ENCODE results near the gene DNAJB9.
A peak's percentile ranks its signal among the peaks of the same experiment; 100 is the strongest.

The DNAJB9 gene

DNA sequence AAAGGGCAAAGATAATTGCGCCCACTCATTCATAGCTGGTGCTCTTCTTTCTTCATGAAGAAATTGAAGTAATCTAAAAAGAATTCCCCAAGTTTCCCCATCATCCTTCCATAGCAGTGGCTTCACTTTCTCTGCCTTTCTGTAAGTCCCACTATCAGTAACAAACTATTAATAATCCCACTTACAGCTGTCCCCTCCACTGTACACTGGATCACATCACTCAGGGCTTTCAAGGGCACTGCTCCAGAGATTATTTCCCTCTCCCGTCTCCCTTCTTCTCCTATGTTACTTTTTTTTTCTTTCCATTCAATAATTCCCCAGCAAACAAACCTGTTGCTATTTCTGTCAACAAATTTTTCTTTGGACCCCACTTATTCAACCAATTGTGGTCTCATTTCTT is 16.2 kb downstream of the DNAJB9 start:
- Histone ChIP-seq H3K4me1 (ENCODE audit: control insufficient read depth, insufficient read depth, low read length) (no peaks in the 10 kb centered on the region), H3K9me3 (ENCODE audit: control insufficient read depth, insufficient read depth, low read depth, low read length) (no peaks in the 10 kb centered on the region), H3K27ac (ENCODE audit: extremely low read depth, low read depth, low read length) (no peak overlapping the region), H3K4me3 (ENCODE audit: low read depth, low read length) (no peak overlapping the region), H3K36me3 (ENCODE audit: control insufficient read depth in 2 of 2, insufficient read depth in 1 of 2, low read length in 2 of 2) (no peaks in the 10 kb centered on the region)
- ChIA-PET CTCF (interaction anchor here (0.7 to 1.3 kb wide), 2 partner anchors 89 to 739 kb away, joined by 3 to 6 read pairs; no protein-coding TSS in a partner anchor), POLR2A (no interaction called here)
- TF ChIP-seq ZBTB8A (tag by site-specific recombination; IDR thresholded peaks at IDR 0.05) (no peak), KLF17 (tag by site-specific recombination; IDR thresholded peaks at IDR 0.05) (no peak), SCRT2 (tag by site-specific recombination; IDR thresholded peaks at IDR 0.05) (peak; percentile 42; the same call in 1 of the 2 replicates), ZNF791 (tag by site-specific recombination; IDR thresholded peaks at IDR 0.05) (no peak)

DNA sequence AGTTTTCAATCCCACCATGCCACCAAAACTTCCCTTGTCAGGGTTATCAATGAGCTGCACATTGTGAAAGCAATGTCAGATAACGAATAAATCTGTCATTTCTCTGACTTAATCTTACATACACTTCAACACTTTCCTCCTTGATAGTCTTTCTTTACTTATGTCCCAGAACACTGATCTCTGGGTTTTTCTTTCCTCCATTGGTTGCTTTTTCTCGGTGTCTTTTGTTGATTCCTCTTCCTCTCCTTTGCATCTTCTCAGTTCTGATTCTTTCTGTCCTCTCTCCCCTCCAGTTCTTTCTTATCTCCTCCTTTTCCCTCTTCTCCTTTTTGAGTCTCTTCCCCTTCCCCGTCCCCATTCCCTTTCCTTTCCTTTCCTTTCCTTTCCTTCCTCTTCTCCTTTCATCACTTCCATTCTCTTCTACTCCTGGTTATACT is 16.6 kb downstream of the DNAJB9 start:
- no peaks in the 10 kb centered on the region for H3K4me1 ChIP-seq (ENCODE audit: control insufficient read depth, insufficient read depth, low read length)
- no peak for TF ChIP-seq TCF7L2 (IDR thresholded peaks at IDR 0.05; ENCODE audit: borderline replicate concordance, low read depth, low read length)
- TF ChIP-seq, protein P1, sequence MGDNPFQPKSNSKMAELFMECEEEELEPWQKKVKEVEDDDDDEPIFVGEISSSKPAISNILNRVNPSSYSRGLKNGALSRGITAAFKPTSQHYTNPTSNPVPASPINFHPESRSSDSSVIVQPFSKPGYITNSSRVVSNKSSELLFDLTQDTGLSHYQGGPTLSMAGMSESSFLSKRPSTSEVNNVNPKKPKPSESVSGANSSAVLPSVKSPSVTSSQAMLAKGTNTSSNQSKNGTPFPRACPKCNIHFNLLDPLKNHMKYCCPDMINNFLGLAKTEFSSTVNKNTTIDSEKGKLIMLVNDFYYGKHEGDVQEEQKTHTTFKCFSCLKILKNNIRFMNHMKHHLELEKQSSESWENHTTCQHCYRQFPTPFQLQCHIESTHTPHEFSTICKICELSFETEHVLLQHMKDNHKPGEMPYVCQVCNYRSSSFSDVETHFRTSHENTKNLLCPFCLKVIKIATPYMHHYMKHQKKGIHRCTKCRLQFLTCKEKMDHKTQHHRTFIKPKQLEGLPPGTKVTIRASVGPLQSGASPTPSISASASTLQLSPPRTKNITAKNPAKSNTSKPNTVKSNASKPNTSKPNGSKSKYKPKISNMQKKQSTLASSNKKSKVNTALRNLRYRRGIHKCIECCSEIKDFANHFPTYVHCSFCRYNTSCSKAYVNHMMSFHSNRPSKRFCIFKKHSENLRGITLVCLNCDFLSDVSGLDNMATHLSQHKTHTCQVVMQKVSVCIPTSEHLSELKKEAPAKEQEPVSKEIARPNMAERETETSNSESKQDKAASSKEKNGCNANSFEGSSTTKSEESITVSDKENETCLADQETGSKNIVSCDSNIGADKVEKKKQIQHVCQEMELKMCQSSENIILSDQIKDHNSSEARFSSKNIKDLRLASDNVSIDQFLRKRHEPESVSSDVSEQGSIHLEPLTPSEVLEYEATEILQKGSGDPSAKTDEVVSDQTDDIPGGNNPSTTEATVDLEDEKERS (tag by site-specific recombination; IDR thresholded peaks at IDR 0.05) = no peak
- TF ChIP-seq ZNF449 (tag by site-specific recombination; IDR thresholded peaks at IDR 0.05) = no peak
- no peak for TF ChIP-seq ZNF768 (tag by site-specific recombination; IDR thresholded peaks at IDR 0.05)
- TF ChIP-seq PRDM1 (tag by site-specific recombination; IDR thresholded peaks at IDR 0.05) = peak; percentile 74
- no peak for TF ChIP-seq ZNF214 (tag by site-specific recombination; IDR thresholded peaks at IDR 0.05; ENCODE audit: borderline replicate concordance)
- TF ChIP-seq, protein P2, sequence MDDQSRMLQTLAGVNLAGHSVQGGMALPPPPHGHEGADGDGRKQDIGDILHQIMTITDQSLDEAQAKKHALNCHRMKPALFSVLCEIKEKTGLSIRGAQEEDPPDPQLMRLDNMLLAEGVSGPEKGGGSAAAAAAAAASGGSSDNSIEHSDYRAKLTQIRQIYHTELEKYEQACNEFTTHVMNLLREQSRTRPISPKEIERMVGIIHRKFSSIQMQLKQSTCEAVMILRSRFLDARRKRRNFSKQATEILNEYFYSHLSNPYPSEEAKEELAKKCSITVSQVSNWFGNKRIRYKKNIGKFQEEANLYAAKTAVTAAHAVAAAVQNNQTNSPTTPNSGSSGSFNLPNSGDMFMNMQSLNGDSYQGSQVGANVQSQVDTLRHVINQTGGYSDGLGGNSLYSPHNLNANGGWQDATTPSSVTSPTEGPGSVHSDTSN (CRISPR knock-in tag; IDR thresholded peaks at IDR 0.05) = no peak
- H3K4me3 ChIP-seq (ENCODE audit: low read depth, low read length) = no peak overlapping the region
- H3K36me3 ChIP-seq (ENCODE audit: control insufficient read depth in 2 of 2, insufficient read depth in 1 of 2, low read length in 2 of 2) = no peaks in the 10 kb centered on the region
- H3K9me3 ChIP-seq (ENCODE audit: control insufficient read depth, insufficient read depth, low read depth, low read length) = no peaks in the 10 kb centered on the region
- ChIA-PET POLR2A (interaction anchor here (0.8 kb wide), 1 partner anchor 16 kb away, joined by 4 read pairs; the partner anchor contains the start of genes DNAJB9 and THAP5), CTCF (interaction anchor here (0.7 kb wide), 1 partner anchor 738 kb away, joined by 6 read pairs; no protein-coding TSS in a partner anchor)
- no peak overlapping the region for H3K27ac ChIP-seq (ENCODE audit: extremely low read depth, low read depth, low read length)

- H3K4me3 ChIP-seq (ENCODE audit: low read depth, low read length) = no peak overlapping the region
- ChIA-PET POLR2A (interaction anchor here (0.7 kb wide), 2 partner anchors 15 to 31 kb away, joined by 3 to 7 read pairs; no protein-coding TSS in a partner anchor), CTCF (interaction anchor here (0.7 to 1.1 kb wide), 2 partner anchors 13 to 71 kb away, joined by 3 read pairs; no protein-coding TSS in a partner anchor)
- no peak overlapping the region for H3K27ac ChIP-seq (ENCODE audit: extremely low read depth, low read depth, low read length)
- no peaks in the 10 kb centered on the region for H3K4me1 ChIP-seq (ENCODE audit: control insufficient read depth, insufficient read depth, low read length)
- TF ChIP-seq FEZF1 (tag by site-specific recombination; IDR thresholded peaks at IDR 0.05) (peak; percentile 41; the same call in 1 of the 2 replicates), ZNF324 (tag by site-specific recombination; IDR thresholded peaks at IDR 0.05) (no peak)
- no peaks in the 10 kb centered on the region for H3K36me3 ChIP-seq (ENCODE audit: control insufficient read depth in 2 of 2, insufficient read depth in 1 of 2, low read length in 2 of 2)
- no peaks in the 10 kb centered on the region for H3K9me3 ChIP-seq (ENCODE audit: control insufficient read depth, insufficient read depth, low read depth, low read length)
These were observed 19.5 kb downstream of the DNAJB9 start for GRCh38 chr7:108589199-108589598.
